Activated B cell treated with CpG ODN at 0.5 μM for 24 hours (primary cell): ENCODE measurements around the gene FGD3. TPM values are rescaled to one million over a fixed set of nuclear protein-coding genes. Genes with fewer than 3 reads are reported as not detected.

Experiments used
- ATAC-seq: fragments of 200-7000 bp; cut with Tn5 transposase; one replicate; pipeline ENCODE4 v1.10.0; 2021; ENCODE audit warnings: low read depth, mild to moderate bottlenecking, moderate library complexity
- CTCF ChIA-PET: fragments of 350-600 bp; sonication (Branson Sonifier 250); formaldehyde crosslinking; loops from one replicate; lab custom pipeline; 2021; ENCODE audit warnings: antibody characterized with exemption; lab: Charles Lee
- POLR2A ChIA-PET: fragments of 350-600 bp; sonication (Branson Sonifier 250); formaldehyde crosslinking; loops from one replicate; lab custom pipeline; 2021; ENCODE audit warnings: antibody characterized with exemption; lab: Charles Lee
- DNase-seq: peaks from one replicate; pipeline ENCODE4 v3.0.0; 2022
- H3K27ac Mint-ChIP-seq: one replicate; pipeline ENCODE4 v1.8.0; 2020; ENCODE audit warnings: mixed read lengths
- H3K27me3 Mint-ChIP-seq: one replicate; pipeline ENCODE4 v1.8.0; 2021; ENCODE audit warnings: mixed read lengths
- H3K36me3 Mint-ChIP-seq: one replicate; pipeline ENCODE4 v1.8.0; 2021; ENCODE audit warnings: low read depth, mixed read lengths
- H3K4me1 Mint-ChIP-seq: one replicate; pipeline ENCODE4 v1.8.0; 2021; ENCODE audit warnings: mixed read lengths
- H3K4me3 Mint-ChIP-seq: one replicate; pipeline ENCODE4 v1.8.0; 2020; ENCODE audit warnings: mild to moderate bottlenecking, mixed read lengths
- H3K9me3 Mint-ChIP-seq: one replicate; pipeline ENCODE4 v1.8.0; 2020; ENCODE audit warnings: mixed read lengths
- intact Hi-C: fragments of 100-400 bp; cut with micrococcal nuclease; formaldehyde crosslinking; loops from one replicate; pipeline ENCODE4 v1.15.1; 2024
- total RNA-seq: library from RNA; stranded (reverse); gene quantifications from 2 replicates; pipeline ENCODE4 v1.2.3, GENCODE V29; 2022
- TF ChIP-seq, protein P1 (sequence below): fragments of 200-600 bp; IDR thresholded peaks from one replicate; pipeline ENCODE4 v1.8.0; 2022; ENCODE audit warnings: antibody characterized with exemption, mild to moderate bottlenecking

Gene FGD3
- total RNA-seq, 1 donor from 2014 or later = 61.9 TPM

DNA sequence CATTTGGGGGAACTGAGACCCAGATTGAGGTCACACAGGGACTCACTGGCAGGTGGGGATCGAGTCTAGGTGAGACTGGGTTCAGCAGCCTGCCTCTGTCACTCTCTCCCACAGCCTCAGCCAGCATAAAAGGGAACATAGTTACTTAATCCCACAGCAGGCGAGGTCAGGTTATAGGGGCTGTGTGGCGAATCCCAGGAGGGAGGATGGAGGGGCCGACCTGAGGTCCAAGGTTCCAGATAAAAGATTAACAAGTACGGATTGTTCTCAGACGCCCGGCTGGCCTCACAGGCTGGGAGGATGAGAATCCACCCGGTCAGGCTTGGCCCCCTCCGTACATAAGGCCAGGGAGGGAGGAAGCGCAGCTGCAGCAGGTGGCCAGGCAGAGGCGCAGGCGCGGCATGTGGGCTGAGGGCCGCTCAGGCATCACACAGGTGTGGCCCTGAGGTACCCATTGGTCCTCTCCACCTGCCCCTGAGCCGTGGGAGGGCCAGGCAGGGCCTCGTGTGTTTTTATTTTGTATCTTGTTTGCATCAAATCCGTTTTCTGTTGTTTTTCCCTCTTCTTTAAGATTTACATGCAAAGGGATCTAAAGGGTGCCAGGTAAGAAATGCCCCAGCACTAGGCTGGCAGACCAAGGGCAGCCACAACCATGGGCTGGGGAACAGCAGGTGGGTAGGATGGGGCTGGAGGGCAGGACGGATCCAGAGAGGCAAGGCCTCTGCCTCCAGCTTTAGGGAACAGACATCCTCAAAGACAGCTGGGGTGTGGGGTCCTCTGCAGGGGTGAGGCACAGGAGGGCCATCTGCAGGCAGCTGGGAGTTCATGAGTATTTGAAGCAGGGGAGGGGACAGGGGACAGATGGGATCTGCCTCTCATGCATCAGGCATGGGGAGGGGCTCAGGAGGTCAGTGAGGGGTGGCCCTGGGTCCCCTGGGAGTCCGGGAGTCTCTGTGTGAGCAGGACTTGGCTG lies 114.8 kb downstream of the FGD3 start:
- DNase-seq (no peak), ATAC-seq (peak; percentile 10)
- ChIA-PET POLR2A (interaction anchor here (1.0 to 5.1 kb wide), 3 partner anchors 34 to 95 kb away, joined by 3 to 41 read pairs (median 6); partner anchors contain the start of gene CARD19), CTCF (no interaction called here)
- H3K36me3 Mint-ChIP-seq = peaks cover 6% of the 10 kb centered on the region
- H3K27ac Mint-ChIP-seq = peak overlapping the region; percentile 95
- peak overlapping the region; percentile 69 for H3K4me3 Mint-ChIP-seq
- H3K27me3 Mint-ChIP-seq = no peaks in the 10 kb centered on the region
- peaks cover 86% of the 10 kb centered on the region for H3K4me1 Mint-ChIP-seq
- H3K9me3 Mint-ChIP-seq = no peaks in the 10 kb centered on the region
- TF ChIP-seq, protein P1, sequence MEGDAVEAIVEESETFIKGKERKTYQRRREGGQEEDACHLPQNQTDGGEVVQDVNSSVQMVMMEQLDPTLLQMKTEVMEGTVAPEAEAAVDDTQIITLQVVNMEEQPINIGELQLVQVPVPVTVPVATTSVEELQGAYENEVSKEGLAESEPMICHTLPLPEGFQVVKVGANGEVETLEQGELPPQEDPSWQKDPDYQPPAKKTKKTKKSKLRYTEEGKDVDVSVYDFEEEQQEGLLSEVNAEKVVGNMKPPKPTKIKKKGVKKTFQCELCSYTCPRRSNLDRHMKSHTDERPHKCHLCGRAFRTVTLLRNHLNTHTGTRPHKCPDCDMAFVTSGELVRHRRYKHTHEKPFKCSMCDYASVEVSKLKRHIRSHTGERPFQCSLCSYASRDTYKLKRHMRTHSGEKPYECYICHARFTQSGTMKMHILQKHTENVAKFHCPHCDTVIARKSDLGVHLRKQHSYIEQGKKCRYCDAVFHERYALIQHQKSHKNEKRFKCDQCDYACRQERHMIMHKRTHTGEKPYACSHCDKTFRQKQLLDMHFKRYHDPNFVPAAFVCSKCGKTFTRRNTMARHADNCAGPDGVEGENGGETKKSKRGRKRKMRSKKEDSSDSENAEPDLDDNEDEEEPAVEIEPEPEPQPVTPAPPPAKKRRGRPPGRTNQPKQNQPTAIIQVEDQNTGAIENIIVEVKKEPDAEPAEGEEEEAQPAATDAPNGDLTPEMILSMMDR = no peak
- intact Hi-C loops = loop anchor here (10.0 kb wide), 1 partner anchor 297 kb away; the partner anchor contains the start of gene BICD2

DNA sequence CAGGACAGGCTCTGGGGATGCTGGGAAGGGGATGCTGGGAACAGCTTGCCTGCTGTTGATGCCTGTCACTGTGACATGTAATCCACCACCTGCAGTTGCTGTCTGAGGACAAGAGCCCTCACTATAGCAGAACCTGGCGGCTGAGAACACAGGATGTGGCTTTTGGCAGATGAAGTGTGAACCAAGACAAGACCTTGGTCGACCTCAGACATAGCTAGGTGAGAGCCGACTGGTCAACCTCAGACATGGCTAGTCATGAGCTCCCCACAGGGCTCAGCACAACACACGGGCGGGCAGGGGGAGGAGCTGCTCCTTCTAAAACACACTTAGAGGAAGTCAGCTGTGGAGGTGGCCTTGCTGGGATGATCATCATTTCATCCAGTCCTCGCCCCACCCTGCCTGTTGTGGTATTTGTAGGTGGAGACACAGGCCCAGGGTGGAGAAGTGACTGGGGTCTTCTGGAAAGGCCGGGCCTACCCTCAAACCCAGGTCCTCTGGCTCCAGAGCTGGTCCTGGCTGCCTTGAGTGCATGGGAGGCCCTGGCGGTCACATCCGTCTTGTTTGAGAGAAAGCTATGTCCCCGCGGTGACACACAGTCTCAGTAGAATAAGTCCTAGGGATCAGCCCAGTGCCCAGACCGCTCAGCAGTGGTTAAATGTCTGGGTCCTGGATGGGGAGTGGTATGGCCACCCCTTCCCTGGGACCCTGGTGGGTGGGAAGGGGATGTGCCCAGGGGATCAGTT lies 117.2 kb downstream of the FGD3 start:
- H3K4me3 Mint-ChIP-seq = peak overlapping the region; percentile 73
- TF ChIP-seq, protein P1 = no peak
- no peaks in the 10 kb centered on the region for H3K9me3 Mint-ChIP-seq
- H3K36me3 Mint-ChIP-seq = peaks cover 18% of the 10 kb centered on the region
- no peaks in the 10 kb centered on the region for H3K27me3 Mint-ChIP-seq
- peaks cover 77% of the 10 kb centered on the region for H3K4me1 Mint-ChIP-seq
- ChIA-PET POLR2A (interaction anchor here (0.6 to 2.4 kb wide), 13 partner anchors 11 to 502 kb away, joined by 3 to 53 read pairs (median 4); partner anchors contain the start of genes CARD19 and NINJ1), CTCF (interaction anchor here (0.8 to 1.3 kb wide), 4 partner anchors 27 to 347 kb away, joined by 3 to 9 read pairs (median 4); no protein-coding TSS in a partner anchor)
- intact Hi-C loops = loop anchor here (1.0 to 10.0 kb wide), 3 partner anchors 31 to 300 kb away; partner anchors contain the start of gene BICD2
- peak overlapping the region; percentile 95 for H3K27ac Mint-ChIP-seq
- DNase-seq (peak; percentile 53), ATAC-seq (peak; percentile 85)

DNA sequence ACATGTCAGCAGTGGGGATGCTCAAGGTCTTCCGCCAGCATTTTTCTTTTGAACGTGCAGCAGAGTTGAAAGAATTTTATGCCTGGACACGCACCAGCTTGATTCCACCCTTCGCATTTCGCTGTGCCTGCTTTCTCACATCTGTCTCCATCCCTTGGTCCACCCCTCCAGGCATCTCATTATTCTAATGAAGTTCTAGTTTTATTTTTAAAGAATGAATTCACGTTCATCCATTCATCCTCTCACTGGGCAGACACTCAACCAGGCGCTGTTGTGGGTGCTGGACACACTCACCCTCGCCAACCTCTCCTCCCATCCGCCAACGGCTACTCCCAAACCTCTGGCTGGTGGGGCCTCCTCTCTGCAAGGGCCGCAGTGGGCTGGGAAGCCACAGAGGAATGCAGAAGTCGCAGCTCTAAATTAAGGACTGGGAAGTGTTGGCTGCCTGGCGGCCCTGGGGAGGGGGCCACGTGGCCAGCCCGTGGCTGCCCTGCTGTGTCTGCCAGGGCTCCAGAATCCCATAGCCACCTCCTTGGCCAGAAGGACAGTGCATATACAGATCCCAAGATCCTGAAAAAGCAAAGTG lies 117.9 kb downstream of the FGD3 start:
- Mint-ChIP-seq H3K27me3 (no peaks in the 10 kb centered on the region), H3K36me3 (peaks cover 21% of the 10 kb centered on the region), H3K9me3 (no peaks in the 10 kb centered on the region), H3K4me3 (no peak overlapping the region), H3K27ac (peak overlapping the region; percentile 95), H3K4me1 (peaks cover 71% of the 10 kb centered on the region)
- ATAC-seq (no peak), DNase-seq (no peak)
- intact Hi-C loops = loop anchor here (10.0 kb wide), 1 partner anchor 300 kb away; the partner anchor contains the start of gene BICD2
- TF ChIP-seq, protein P1 = no peak
- POLR2A ChIA-PET = interaction anchor here (0.6 to 2.4 kb wide), 12 partner anchors 11 to 501 kb away, joined by 3 to 53 read pairs (median 4); partner anchors contain the start of genes CARD19 and NINJ1
- CTCF ChIA-PET = interaction anchor here (1.0 to 1.5 kb wide), 3 partner anchors 28 to 44 kb away, joined by 3 to 9 read pairs (median 4); no protein-coding TSS in a partner anchor

DNA sequence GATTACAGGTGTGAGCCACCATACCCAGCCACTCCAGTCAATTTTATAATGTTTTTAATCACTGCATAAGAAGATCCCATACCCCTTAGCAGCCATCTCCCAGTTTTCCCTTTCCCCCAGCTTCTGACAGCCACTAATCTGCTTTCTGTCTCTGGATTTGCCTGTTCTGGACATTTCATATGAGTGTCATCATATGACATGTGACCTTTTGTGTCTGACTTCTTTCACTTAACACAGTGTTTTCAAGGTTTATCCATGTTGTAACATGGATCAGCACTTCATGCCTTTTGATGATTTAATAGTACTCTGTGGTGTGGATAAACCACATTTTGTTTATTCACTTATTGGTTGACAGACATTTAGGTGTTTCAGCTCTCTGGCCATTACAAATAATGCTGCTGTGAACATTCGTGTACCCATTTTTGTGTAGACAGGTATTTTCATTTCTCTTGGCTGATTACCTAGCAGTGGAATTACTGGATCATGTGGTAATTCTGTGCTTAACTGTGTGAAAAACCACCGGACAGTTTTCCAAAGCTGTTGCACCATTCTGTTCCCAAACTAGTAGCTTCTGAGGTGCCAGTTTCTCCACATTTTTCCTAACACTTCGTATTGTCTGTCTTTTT lies 119.8 kb downstream of the FGD3 start:
- TF ChIP-seq, protein P1 = no peak
- POLR2A ChIA-PET = interaction anchor here (0.5 to 1.9 kb wide), 4 partner anchors 25 to 1040 kb away, joined by 3 to 6 read pairs (median 3); no protein-coding TSS in a partner anchor
- H3K27ac Mint-ChIP-seq = peak overlapping the region; percentile 47
- no peaks in the 10 kb centered on the region for H3K27me3 Mint-ChIP-seq
- intact Hi-C loops = loop anchor here (1.0 to 10.0 kb wide), 2 partner anchors 12 to 302 kb away; partner anchors contain the start of gene BICD2
- H3K4me3 Mint-ChIP-seq = no peak overlapping the region
- DNase-seq = no peak
- H3K4me1 Mint-ChIP-seq = peaks cover 56% of the 10 kb centered on the region
- H3K36me3 Mint-ChIP-seq = peaks cover 32% of the 10 kb centered on the region
- H3K9me3 Mint-ChIP-seq = no peaks in the 10 kb centered on the region
- no peak for ATAC-seq
- CTCF ChIA-PET = no interaction called here
